IPS-NIHi11 (cell line): ENCODE results near the gene THOC2.
"Not testable (repeated sequence)": the region's sequence is repeated elsewhere in the genome, so short reads cannot be mapped to it uniquely, and the experiment has no call there.

ENCODE experiments used
- DNase-seq: peaks from one replicate; pipeline ENCODE4 v3.0.0; 2012; ENCODE audit warnings: mixed read lengths, low spot score

The THOC2 gene

GRCh38 chrX:123664467-123665167 is 68.2 kb downstream of the THOC2 start:
- not testable (repeated sequence) for DNase-seq

- DNase-seq, result not testable (repeated sequence)
Measured at GRCh38 chrX:123663720-123664119, 69.1 kb downstream of the THOC2 start.

- not testable (repeated sequence) for DNase-seq
Measured at GRCh38 chrX:123656507-123656906, 76.3 kb downstream of the THOC2 start.

GRCh38 chrX:123648811-123649181 is 84.1 kb downstream of the THOC2 start:
- DNase-seq, result not testable (repeated sequence)

GRCh38 chrX:123648028-123648810 is 84.6 kb downstream of the THOC2 start:
- peak; percentile 45 for DNase-seq

- no peak for DNase-seq
Measured at GRCh38 chrX:123647244-123647643, 85.6 kb downstream of the THOC2 start.

GRCh38 chrX:123629502-123629901 is 103.3 kb downstream of the THOC2 start:
- no peak for DNase-seq

- no peak for DNase-seq
Measured at GRCh38 chrX:123626962-123627361, 105.9 kb downstream of the THOC2 start.

GRCh38 chrX:123625952-123626351 is 106.9 kb downstream of the THOC2 start:
- no peak for DNase-seq

- no peak for DNase-seq
Measured at GRCh38 chrX:123625477-123625876, 107.4 kb downstream of the THOC2 start.

- DNase-seq, result no peak
Measured at GRCh38 chrX:123617007-123617406, 115.8 kb downstream of the THOC2 start.

- no peak for DNase-seq
Measured at GRCh38 chrX:123610915-123611314, 121.9 kb downstream of the THOC2 start.

GRCh38 chrX:123607806-123608205 is 125.0 kb downstream of the THOC2 start:
- no peak for DNase-seq

GRCh38 chrX:123607270-123607669 is 125.6 kb downstream of the THOC2 start:
- no peak for DNase-seq

GRCh38 chrX:123603491-123603890 is 129.4 kb downstream of the THOC2 start:
- DNase-seq, result no peak

GRCh38 chrX:123601437-123601836 is 131.4 kb downstream of the THOC2 start:
- DNase-seq, result no peak

- DNase-seq, result no peak
Measured at GRCh38 chrX:123600181-123600580, 132.7 kb downstream of the THOC2 start.

- no peak for DNase-seq
Measured at GRCh38 chrX:123590842-123591486, 141.9 kb downstream of the THOC2 start.

- no peak for DNase-seq
Measured at GRCh38 chrX:123588723-123589122, 144.1 kb downstream of the THOC2 start.

- DNase-seq, result no peak
Measured at GRCh38 chrX:123581586-123581985, 151.3 kb downstream of the THOC2 start.

GRCh38 chrX:123580792-123581191 is 152.1 kb downstream of the THOC2 start:
- no peak for DNase-seq

- DNase-seq, result not testable (repeated sequence)
Measured at GRCh38 chrX:123574027-123574426, 158.8 kb downstream of the THOC2 start.

- DNase-seq, result no peak
Measured at GRCh38 chrX:123570011-123570590, 162.8 kb downstream of the THOC2 start.
